ENCODE data around the gene ZNF8. TPM values are rescaled to one million over a fixed set of nuclear protein-coding genes. Genes with fewer than 3 reads are reported as not detected.

Gene ZNF8
- total and polyA plus RNA-seq, 7 donors = 0.60 to 8.6 (median 4.9) TPM

- intact Hi-C loops (cut with DNase I) = loop anchor here (2.0 to 5.0 kb wide), 2 partner anchors 48 to 144 kb away; partner anchors contain the start of genes ZNF274 and ZNF8
- peaks cover 0 to 17% (median 0%) of the 10 kb centered on the region in 4 donors for H3K36me3 ChIP-seq
- H3K27ac ChIP-seq = peak overlapping the region; percentile 91 to 97 (median 93)
- no peaks in the 10 kb centered on the region for H3K9me3 ChIP-seq
- peak overlapping the region; percentile 56 to 88 (median 68) for H3K4me3 ChIP-seq
- no peak for DNase-seq
- 4 to 8% methylated on average over 9 of the region's 9 CpGs for WGBS, 2 donors
- peaks cover 0 to 29% (median 24%) of the 10 kb centered on the region in 4 donors for H3K4me1 ChIP-seq
- TF ChIP-seq EP300 (IDR thresholded peaks at IDR 0.05) (no peak), POLR2A (IDR thresholded peaks at IDR 0.05) (no peak), CTCF (IDR thresholded peaks at IDR 0.05) (no peak), POLR2AphosphoS5 (IDR thresholded peaks at IDR 0.05) (no peak)
- H3K27me3 ChIP-seq = no peaks in the 10 kb centered on the region
These were observed 47.8 kb downstream of the ZNF8 start for GRCh38 chr19:58326501-58326913.

- DNase-seq = peak; percentile 98
- H3K27ac ChIP-seq = peak within 1 kb of the TSS; percentile 91 to 97 (median 93)
- intact Hi-C loops (cut with DNase I) = loop anchor here (1.0 to 5.0 kb wide), 5 partner anchors 22 to 145 kb away; partner anchors contain the start of genes ERVK3-1, ZNF274, ZNF497 and ZNF8
- peaks cover 0 to 29% (median 24%) of the 10 kb centered on the region in 4 donors for H3K4me1 ChIP-seq
- peaks cover 0 to 12% (median 0%) of the 10 kb centered on the region in 4 donors for H3K36me3 ChIP-seq
- peak within 1 kb of the TSS; percentile 56 to 88 (median 68) for H3K4me3 ChIP-seq
- TF ChIP-seq POLR2AphosphoS5 (IDR thresholded peaks at IDR 0.05) (peak; percentile 61 to 84 (median 76)), POLR2A (IDR thresholded peaks at IDR 0.05) (peak; percentile 44 to 51), EP300 (IDR thresholded peaks at IDR 0.05) (peak in 1 of 4 donors; percentile 17), CTCF (IDR thresholded peaks at IDR 0.05) (no peak)
- H3K27me3 ChIP-seq = no peaks in the 10 kb centered on the region
- H3K9me3 ChIP-seq = no peaks in the 10 kb centered on the region
- 0 to 1% methylated on average over 62 of the region's 62 CpGs for WGBS, 2 donors
These were observed 48.4 kb downstream of the ZNF8 start, which contains the start of gene ZSCAN22 for GRCh38 chr19:58326914-58327726. ZSCAN22 (plus strand) TSS chr19:58326994; CDS start chr19:58334803, 7,809 bp downstream.

GRCh38 chr19:58328999-58329398, 50.2 kb downstream of the ZNF8 start:
- Histone ChIP-seq H3K27ac (no peak overlapping the region), H3K9me3 (no peaks in the 10 kb centered on the region), H3K27me3 (no peaks in the 10 kb centered on the region), H3K36me3 (no peaks in the 10 kb centered on the region), H3K4me1 (peaks cover 0 to 29% (median 24%) of the 10 kb centered on the region in 4 donors), H3K4me3 (no peak overlapping the region)
- no peak for DNase-seq
- 73 to 81% methylated on average over 10 of the region's 10 CpGs for WGBS, 2 donors
- intact Hi-C loops (cut with DNase I) = loop anchor here (5.0 kb wide), 1 partner anchor 147 kb away; the partner anchor contains the start of gene ZNF274
- no peak for TF ChIP-seq POLR2A (IDR thresholded peaks at IDR 0.05)
- no peak for TF ChIP-seq CTCF (IDR thresholded peaks at IDR 0.05)
- TF ChIP-seq EP300 (IDR thresholded peaks at IDR 0.05) = no peak
- TF ChIP-seq POLR2AphosphoS5 (IDR thresholded peaks at IDR 0.05) = no peak

- Histone ChIP-seq H3K4me1 (peaks cover 0 to 29% (median 22%) of the 10 kb centered on the region in 4 donors), H3K4me3 (no peak overlapping the region), H3K36me3 (peaks cover 0 to 13% (median 7%) of the 10 kb centered on the region in 4 donors), H3K27me3 (no peaks in the 10 kb centered on the region), H3K27ac (no peak overlapping the region), H3K9me3 (no peaks in the 10 kb centered on the region)
- intact Hi-C loops (cut with DNase I) = no loop called here
- DNase-seq = no peak
- WGBS, 2 donors = 81 to 88% methylated on average over 4 of the region's 4 CpGs
- TF ChIP-seq POLR2AphosphoS5 (IDR thresholded peaks at IDR 0.05) = peak in 2 of 4 donors; percentile 29 to 52
- TF ChIP-seq EP300 (IDR thresholded peaks at IDR 0.05) = no peak
These were observed 51.7 kb downstream of the ZNF8 start for GRCh38 chr19:58330458-58330857.

- peaks cover 0 to 31% (median 7%) of the 10 kb centered on the region in 4 donors for H3K36me3 ChIP-seq
- no peak for DNase-seq
- WGBS, 2 donors = 90 to 95% methylated on average over 1 of the region's 1 CpG
- H3K27me3 ChIP-seq = no peaks in the 10 kb centered on the region
- H3K4me1 ChIP-seq = peaks cover 0 to 14% (median 10%) of the 10 kb centered on the region in 4 donors
- intact Hi-C loops (cut with DNase I) = no loop called here
- no peak overlapping the region for H3K27ac ChIP-seq
- no peaks in the 10 kb centered on the region for H3K9me3 ChIP-seq
- no peak overlapping the region for H3K4me3 ChIP-seq
- TF ChIP-seq EP300 (IDR thresholded peaks at IDR 0.05) (no peak), POLR2A (IDR thresholded peaks at IDR 0.05) (no peak), CTCF (IDR thresholded peaks at IDR 0.05) (no peak), POLR2AphosphoS5 (IDR thresholded peaks at IDR 0.05) (no peak)
These were observed 53.9 kb downstream of the ZNF8 start for GRCh38 chr19:58332697-58333096.

All from sigmoid colon (tissue), 7 donors.